H1 (cell line): ENCODE results near the gene SH3PXD2A. TPM values are rescaled to one million over a fixed set of nuclear protein-coding genes. Genes with fewer than 3 reads are reported as not detected.
A peak's percentile ranks its signal among the peaks of the same experiment; 100 is the strongest.

Source experiments
- CTCF ChIA-PET: fragments of 300-600 bp; sonication (Branson Sonifier 250); formaldehyde crosslinking; loops from one replicate; lab custom pipeline; 2021; ENCODE audit not compliant: partially characterized antibody; lab: Charles Lee
- POLR2A ChIA-PET: fragments of 300-600 bp; sonication (Branson Sonifier 250); formaldehyde crosslinking; loops from one replicate; lab custom pipeline; 2021; ENCODE audit warnings: inconsistent platforms; ENCODE audit not compliant: partially characterized antibody; lab: Charles Lee
- DNase-seq, 2 experiments: peaks; one replicate each; pipeline versions ENCODE4 v3.0.0 to v3.0.0-alpha.2; 2010 to 2022; ENCODE audit warnings: low spot score in 2 of 2, low read depth in 1 of 2, mixed read lengths in 1 of 2
- FAIRE-seq: peaks from 2 replicates; lab custom pipeline; 2011; peaks lifted over from hg19 to GRCh38; lab: Jason Lieb, UNC
- H2AFZ ChIP-seq: 2 replicates; pipeline ENCODE4 v1.8.1; 2012; ENCODE audit warnings: low read length, inconsistent platforms
- H2AK5ac ChIP-seq: 2 replicates; pipeline ENCODE4 v1.6.1; 2013; ENCODE audit warnings: low read depth, low read length
- H2BK120ac ChIP-seq: replicated peaks from 2 replicates; pipeline ENCODE3; 2013; ENCODE audit warnings: low read depth, low read length, inconsistent platforms
- H2BK12ac ChIP-seq: 2 replicates; pipeline ENCODE4 v1.6.1; 2013; ENCODE audit warnings: low read depth, low read length
- H2BK15ac ChIP-seq: 2 replicates; pipeline ENCODE4 v1.6.1; 2013; ENCODE audit warnings: low read length
- H2BK20ac ChIP-seq: 2 replicates; pipeline ENCODE4 v1.6.1; 2013; ENCODE audit warnings: low read length
- H2BK5ac ChIP-seq: 2 replicates; pipeline ENCODE4 v1.6.1; 2013; ENCODE audit warnings: low read depth, low read length
- H3K14ac ChIP-seq: 2 replicates; pipeline ENCODE4 v1.6.1; 2013; ENCODE audit warnings: inconsistent platforms; ENCODE audit not compliant: insufficient read length
- H3K18ac ChIP-seq: 2 replicates; pipeline ENCODE4 v1.6.1; 2013; ENCODE audit warnings: low read length; ENCODE audit errors: extremely low read depth
- H3K23ac ChIP-seq: 2 replicates; pipeline ENCODE4 v1.6.1; 2013; ENCODE audit warnings: inconsistent platforms; ENCODE audit not compliant: insufficient read length
- H3K23me2 ChIP-seq: 2 replicates; pipeline ENCODE4 v1.6.1; 2013; ENCODE audit warnings: low read depth, low read length
- H3K27ac ChIP-seq: 2 replicates; pipeline ENCODE4 v1.6.1; 2011; ENCODE audit warnings: low read depth, low read length, inconsistent platforms
- H3K27me3 ChIP-seq, 4 experiments: replicated peaks in 1 of 4; 1 replicate in 1 of 4; 2 replicates in 3 of 4; pipeline versions ENCODE4 v1.6.1 to v1.8.1; 2011 to 2013; ENCODE audit warnings: low read length in 3 of 4, mild to moderate bottlenecking in 3 of 4, inconsistent platforms in 2 of 4, mixed read lengths in 2 of 4, moderate library complexity in 1 of 4; ENCODE audit not compliant: control insufficient read depth in 3 of 4, insufficient read depth in 3 of 4; ENCODE audit errors: extremely low read depth in 1 of 4
- H3K36me3 ChIP-seq, 4 experiments: 2 replicates each; pipeline versions ENCODE4 v1.6.1 to v1.8.1; 2011 to 2013; ENCODE audit warnings: mild to moderate bottlenecking in 4 of 4, low read length in 3 of 4, moderate library complexity in 2 of 4, control low read depth in 1 of 4, inconsistent platforms in 1 of 4; ENCODE audit not compliant: insufficient read depth in 4 of 4, control insufficient read depth in 2 of 4
- H3K4ac ChIP-seq: replicated peaks from 2 replicates; pipeline ENCODE3; 2013; ENCODE audit warnings: low read length, low read depth, mixed read lengths, inconsistent platforms; ENCODE audit not compliant: insufficient read length
- H3K4me1 ChIP-seq, 4 experiments: replicated peaks in 1 of 4; 1 replicate in 1 of 4; 2 replicates in 3 of 4; pipeline versions ENCODE4 v1.6.1 to v1.8.1; 2011 to 2013; ENCODE audit warnings: low read length in 3 of 4, inconsistent platforms in 2 of 4, mixed read lengths in 1 of 4; ENCODE audit not compliant: insufficient read depth in 4 of 4, control insufficient read depth in 3 of 4
- H3K4me2 ChIP-seq, 2 experiments: 2 replicates each; pipeline versions ENCODE4 v1.6.1 to v1.8.1; 2011 to 2013; ENCODE audit warnings: low read depth in 2 of 2, low read length in 2 of 2, control low read depth in 1 of 2, inconsistent platforms in 1 of 2, mild to moderate bottlenecking in 1 of 2; ENCODE audit not compliant: insufficient read depth in 1 of 2
- H3K4me3 ChIP-seq, 4 experiments: fragments of 200-600, 300-600 bp in 1 of 4; sonication (generic), shearing (Covaris generic), sonication (Bioruptor Twin) in 1 of 4; 2 replicates each; pipeline versions ENCODE4 v1.5.1 to v1.8.1; 2011 to 2016; ENCODE audit warnings: low read length in 4 of 4, low read depth in 3 of 4, control low read depth in 2 of 4, inconsistent platforms in 2 of 4, mild to moderate bottlenecking in 2 of 4, mixed read lengths in 1 of 4, moderate library complexity in 1 of 4; ENCODE audit not compliant: insufficient read depth in 2 of 4; ENCODE audit errors: extremely low read depth in 1 of 4
- H3K56ac ChIP-seq: replicated peaks from 2 replicates; pipeline ENCODE3; 2013; ENCODE audit warnings: low read depth, mild to moderate bottlenecking, mixed read lengths, low read length, inconsistent platforms; ENCODE audit not compliant: insufficient read length
- H3K79me1 ChIP-seq: 2 replicates; pipeline ENCODE4 v1.6.1; 2013; ENCODE audit warnings: low read depth, low read length, control low read depth
- H3K79me2 ChIP-seq, 2 experiments: 2 replicates each; pipeline versions ENCODE4 v1.6.1 to v1.8.1; 2012 to 2013; ENCODE audit warnings: low read length in 2 of 2, mild to moderate bottlenecking in 2 of 2, inconsistent platforms in 1 of 2; ENCODE audit not compliant: insufficient read depth in 2 of 2, control insufficient read depth in 1 of 2
- H3K9ac ChIP-seq, 4 experiments: replicated peaks in 1 of 4; 1 replicate in 1 of 4; 2 replicates in 3 of 4; pipeline versions ENCODE4 v1.6.1 to v1.8.1; 2011 to 2013; ENCODE audit warnings: low read depth in 3 of 4, low read length in 3 of 4, control low read depth in 2 of 4, mild to moderate bottlenecking in 2 of 4, moderate library complexity in 2 of 4, inconsistent platforms in 1 of 4; ENCODE audit errors: extremely low read depth in 1 of 4
- H3K9me3 ChIP-seq, 2 experiments: 2 replicates each; pipeline versions ENCODE4 v1.6.1 to v1.8.1; 2012 to 2013; ENCODE audit warnings: mild to moderate bottlenecking in 2 of 2, moderate library complexity in 2 of 2, control low read depth in 1 of 2, inconsistent platforms in 1 of 2, low read depth in 1 of 2, low read length in 1 of 2, mixed read lengths in 1 of 2; ENCODE audit not compliant: insufficient read depth in 2 of 2
- H4K20me1 ChIP-seq, 2 experiments: replicated peaks in 1 of 2; 2 replicates each; pipeline versions ENCODE3 to v1.8.1; 2011 to 2013; ENCODE audit warnings: inconsistent platforms in 2 of 2, low read length in 2 of 2, mild to moderate bottlenecking in 1 of 2; ENCODE audit not compliant: insufficient read depth in 2 of 2, control insufficient read depth in 1 of 2
- H4K5ac ChIP-seq: 2 replicates; pipeline ENCODE4 v1.6.1; 2013; ENCODE audit warnings: low read length, low read depth, mixed read lengths, inconsistent platforms; ENCODE audit not compliant: insufficient read length
- H4K8ac ChIP-seq: 2 replicates; pipeline ENCODE4 v1.8.0; 2013; ENCODE audit warnings: mild to moderate bottlenecking, moderate library complexity, low read length, inconsistent platforms; ENCODE audit not compliant: insufficient read depth; ENCODE audit errors: extremely low read depth
- H4K91ac ChIP-seq: replicated peaks from 2 replicates; pipeline ENCODE3; 2013; ENCODE audit warnings: low read length, mixed read lengths, inconsistent platforms; ENCODE audit not compliant: insufficient read length
- BCL11A ChIP-seq, 2 experiments: IDR thresholded peaks; one replicate each; pipeline ENCODE4 v1.6.1; 2011; ENCODE audit warnings: low read depth in 2 of 2, low read length in 2 of 2, mild to moderate bottlenecking in 2 of 2
- CEBPB ChIP-seq: IDR thresholded peaks from 2 replicates; pipeline ENCODE4 v1.6.1; 2012; ENCODE audit warnings: low read depth, low read length
- CHD2 ChIP-seq: IDR thresholded peaks from 2 replicates; pipeline ENCODE4 v1.6.1; 2012; ENCODE audit warnings: low read length, improper control_type of control experiment
- EP300 ChIP-seq, 2 experiments: IDR thresholded peaks; 1 replicate in 1 of 2; 2 replicates in 1 of 2; pipeline ENCODE4 v1.6.1; 2011 to 2012; ENCODE audit warnings: low read depth in 2 of 2, low read length in 2 of 2, mild to moderate bottlenecking in 2 of 2, borderline replicate concordance in 1 of 2, inconsistent platforms in 1 of 2, moderate library complexity in 1 of 2
- KDM1A ChIP-seq: fragments of 200-600, 300-600 bp; sonication (generic); IDR thresholded peaks from 2 replicates; pipeline ENCODE4 v1.7.1; 2016; ENCODE audit warnings: mild to moderate bottlenecking, low read length, borderline replicate concordance
- POLR2AphosphoS5 ChIP-seq: IDR thresholded peaks from 2 replicates; pipeline ENCODE4 v1.6.1; 2011; ENCODE audit warnings: low read depth, low read length
- RBBP5 ChIP-seq: IDR thresholded peaks from 2 replicates; pipeline ENCODE4 v1.7.1; 2012; ENCODE audit warnings: low read depth, mild to moderate bottlenecking, inconsistent platforms, low read length, moderate library complexity, borderline replicate concordance
- RXRA ChIP-seq: IDR thresholded peaks from 2 replicates; pipeline ENCODE4 v1.6.1; 2011; ENCODE audit warnings: low read depth, mild to moderate bottlenecking, low read length, moderate library complexity; ENCODE audit not compliant: insufficient read depth
- SRF ChIP-seq: IDR thresholded peaks from 2 replicates; pipeline ENCODE4 v1.6.1; 2011; ENCODE audit warnings: mild to moderate bottlenecking, low read depth, low read length, moderate library complexity
- WGBS, 2 experiments: shearing (Covaris generic) in 1 of 2; methylation state at CpG; one replicate each; pipeline versions ENCODE4 v1.1.6 to v1.1.7; 2013 to 2015; ENCODE audit warnings: low lambda C conversion rate in 2 of 2, mixed read lengths in 2 of 2, inconsistent platforms in 1 of 2, low coverage in 1 of 2, missing lambda C conversion rate in 1 of 2; ENCODE audit not compliant: insufficient replicate concordance in 2 of 2, insufficient coverage in 1 of 2, insufficient read length in 1 of 2; ENCODE audit errors: extremely low coverage in 1 of 2, missing lambda C conversion rate in 1 of 2; 5-methylcytosine and 5-hydroxymethylcytosine counted together
- polyA plus RNA-seq, 7 experiments: library from polyadenylated mRNA; depleted of rRNA in 3 of 7; stranded (reverse) in 5 of 7; unstranded in 2 of 7; fragments of >200 nt in 5 of 7; fragments of 200-250 nt in 2 of 7; gene quantifications; 1 replicate in 5 of 7; 2 replicates in 1 of 7; 4 replicates in 1 of 7; pipeline versions ENCODE4 v1.2.1 to v1.2.3, GENCODE V29; 2011 to 2013; ENCODE audit warnings: missing spikeins in 2 of 7, mixed read lengths in 2 of 7
- total RNA-seq: library from RNA; stranded (reverse); fragmentation: NEBNext Ultra II Directional; extraction: Animal tissue kit (Norgen Biotek cat#: 25700); gene quantifications from 2 replicates; pipeline ENCODE4 v1.2.1, GENCODE V29; 2021
- TF ChIP-seq, protein P1 (sequence below): IDR thresholded peaks from 2 replicates; pipeline ENCODE4 v1.6.1; 2011; ENCODE audit warnings: low read depth, mild to moderate bottlenecking, low read length; ENCODE audit not compliant: insufficient read depth

Gene SH3PXD2A
- total and polyA plus RNA-seq, 2 of the 8 experiments (the other 6 are each of a cell fraction or from before 2014, with no cell fraction given): 5.4 to 16.3 TPM

DNA sequence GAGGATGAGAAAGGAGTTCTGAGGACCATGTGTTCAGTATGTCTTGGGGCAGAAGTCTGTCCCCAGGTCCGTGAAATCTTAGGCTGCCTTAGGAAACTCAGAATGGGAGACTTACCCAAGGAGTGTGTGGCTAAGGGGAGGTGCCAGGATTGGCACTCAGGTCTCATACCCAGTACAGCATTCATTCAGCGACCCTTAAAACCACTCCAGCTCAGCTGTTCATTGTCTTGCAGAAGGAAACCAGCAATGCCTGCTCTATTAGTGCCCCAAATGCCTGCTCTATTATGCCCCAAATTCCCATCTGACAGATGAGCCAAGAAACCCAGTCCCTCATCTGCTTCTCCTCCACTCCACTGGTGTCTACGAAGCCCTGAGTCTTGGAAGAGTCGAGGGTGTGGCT, 214.1 kb downstream of the SH3PXD2A start:
- no peak for FAIRE-seq
- POLR2A ChIA-PET: interaction anchor here (1.0 to 1.1 kb wide), 2 partner anchors 21 to 148 kb away, joined by 3 read pairs; no protein-coding TSS in a partner anchor

More for the DNA sequence above, 214.1 kb downstream of the SH3PXD2A start:
- Histone ChIP-seq H2AFZ (no peak overlapping the region), H2AK5ac (no peak overlapping the region), H3K27me3 (no peaks in the 10 kb centered on the region), H4K20me1 (no peaks in the 10 kb centered on the region), H3K23ac (no peak overlapping the region), H3K18ac (no peak overlapping the region), H3K23me2 (no peaks in the 10 kb centered on the region), H2BK15ac (0 out of 2 replicates have a peak overlapping the region, but pooled peaks have one; percentile 46), H3K4me2 (no peak overlapping the region), H2BK5ac (no peak overlapping the region), H3K14ac (no peak overlapping the region), H3K79me2 (no peaks in the 10 kb centered on the region), H4K5ac (no peak overlapping the region), H3K4ac (no peak overlapping the region), H3K79me1 (no peaks in the 10 kb centered on the region), H3K9me3 (no peaks in the 10 kb centered on the region), H3K36me3 (no peaks in the 10 kb centered on the region), H3K9ac (no peak overlapping the region), H3K4me1 (peaks cover 4 to 29% (median 19%) of the 10 kb centered on the region in 4 experiments), H2BK20ac (no peak overlapping the region), H3K56ac (no peak overlapping the region), H2BK12ac (0 out of 2 replicates have a peak overlapping the region, but pooled peaks have one; percentile 12), H4K8ac (no peak overlapping the region), H2BK120ac (no peak overlapping the region), H3K27ac (no peak overlapping the region), H4K91ac (no peak overlapping the region), H3K4me3 (no peak overlapping the region)
- TF ChIP-seq SRF (no peak), POLR2AphosphoS5 (no peak), RBBP5 (no peak), CEBPB (no peak), KDM1A (no peak), CHD2 (no peak), BCL11A (IDR thresholded peaks at IDR 0.05; ENCODE audit: low read depth in 2 of 2, low read length in 2 of 2) (no peak), RXRA (no peak), EP300 (IDR thresholded peaks at IDR 0.05; ENCODE audit: borderline replicate concordance in 1 of 2, low read depth in 2 of 2, low read length in 2 of 2) (no peak)
- TF ChIP-seq, protein P1, sequence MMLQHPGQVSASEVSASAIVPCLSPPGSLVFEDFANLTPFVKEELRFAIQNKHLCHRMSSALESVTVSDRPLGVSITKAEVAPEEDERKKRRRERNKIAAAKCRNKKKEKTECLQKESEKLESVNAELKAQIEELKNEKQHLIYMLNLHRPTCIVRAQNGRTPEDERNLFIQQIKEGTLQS: no peak
- DNase-seq: no peak
- WGBS, 2 experiments: 91% methylated on average over 4 of the region's 4 CpGs; no CpG with 5 or more reads in 1 of the 2 experiments
- CTCF ChIA-PET: interaction anchor here (0.6 to 16.1 kb wide), 8 partner anchors 8 to 1543 kb away, joined by 3 to 185 read pairs (median 5); no protein-coding TSS in a partner anchor
